ENCODE measurements around the gene CXCL12.

CXCL12 gene

GRCh38 chr10:44334091-44334490 lies 50.8 kb downstream of the CXCL12 start:
- no peak for DNase-seq (ENCODE audit: low spot score)

GRCh38 chr10:44333511-44333910 lies 51.4 kb downstream of the CXCL12 start:
- DNase-seq (ENCODE audit: low spot score), result no peak

GRCh38 chr10:44332465-44332864 lies 52.4 kb downstream of the CXCL12 start:
- DNase-seq (ENCODE audit: low spot score), result no peak

- DNase-seq (ENCODE audit: low spot score), result no peak
Measured at GRCh38 chr10:44330431-44330830, 54.5 kb downstream of the CXCL12 start.

- no peak for DNase-seq (ENCODE audit: low spot score)
Measured at GRCh38 chr10:44327461-44327860, 57.4 kb downstream of the CXCL12 start.
